Measurements from ENCODE around the gene TRIO.

The TRIO gene

DNA sequence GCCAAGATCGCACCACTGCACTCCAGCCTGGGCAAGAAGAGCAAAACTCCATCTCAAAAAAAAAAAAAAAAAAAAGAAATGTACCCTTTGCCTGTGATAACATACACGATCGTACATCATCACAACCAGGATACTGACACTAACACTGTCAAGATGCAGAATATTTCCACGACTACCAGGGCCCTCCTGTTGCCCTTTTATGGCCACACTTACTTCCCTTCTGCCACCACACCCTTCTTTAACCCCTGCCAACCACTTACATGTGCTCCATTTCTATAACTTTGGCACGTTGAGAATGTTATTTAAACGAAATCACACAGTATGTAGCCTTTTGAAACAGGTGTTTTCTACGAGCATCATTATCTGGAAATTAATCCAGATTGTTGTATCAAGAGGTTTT lies 369.4 kb downstream of the TRIO start:
- no peak overlapping the region for H2AFZ ChIP-seq (ENCODE audit: low read depth, low read length)
- H3K27me3 ChIP-seq (ENCODE audit: insufficient read depth, low read length, poor library complexity) = no peaks in the 10 kb centered on the region
- TF ChIP-seq EZH2 (IDR thresholded peaks at IDR 0.05; ENCODE audit: borderline replicate concordance, low read depth, low read length, severe bottlenecking) = no peak
- TF ChIP-seq, protein P1, sequence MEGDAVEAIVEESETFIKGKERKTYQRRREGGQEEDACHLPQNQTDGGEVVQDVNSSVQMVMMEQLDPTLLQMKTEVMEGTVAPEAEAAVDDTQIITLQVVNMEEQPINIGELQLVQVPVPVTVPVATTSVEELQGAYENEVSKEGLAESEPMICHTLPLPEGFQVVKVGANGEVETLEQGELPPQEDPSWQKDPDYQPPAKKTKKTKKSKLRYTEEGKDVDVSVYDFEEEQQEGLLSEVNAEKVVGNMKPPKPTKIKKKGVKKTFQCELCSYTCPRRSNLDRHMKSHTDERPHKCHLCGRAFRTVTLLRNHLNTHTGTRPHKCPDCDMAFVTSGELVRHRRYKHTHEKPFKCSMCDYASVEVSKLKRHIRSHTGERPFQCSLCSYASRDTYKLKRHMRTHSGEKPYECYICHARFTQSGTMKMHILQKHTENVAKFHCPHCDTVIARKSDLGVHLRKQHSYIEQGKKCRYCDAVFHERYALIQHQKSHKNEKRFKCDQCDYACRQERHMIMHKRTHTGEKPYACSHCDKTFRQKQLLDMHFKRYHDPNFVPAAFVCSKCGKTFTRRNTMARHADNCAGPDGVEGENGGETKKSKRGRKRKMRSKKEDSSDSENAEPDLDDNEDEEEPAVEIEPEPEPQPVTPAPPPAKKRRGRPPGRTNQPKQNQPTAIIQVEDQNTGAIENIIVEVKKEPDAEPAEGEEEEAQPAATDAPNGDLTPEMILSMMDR (IDR thresholded peaks at IDR 0.05; ENCODE audit: borderline replicate concordance, extremely low read depth, low read length, poor library complexity, severe bottlenecking) = no peak
- H3K9ac ChIP-seq (ENCODE audit: low read depth, low read length) = no peak overlapping the region
- H3K4me3 ChIP-seq (ENCODE audit: low read depth in 1 of 2, low read length in 2 of 2) = no peak overlapping the region
- H3K79me2 ChIP-seq (ENCODE audit: insufficient read depth, low read length) = no peaks in the 10 kb centered on the region
- DNase-seq (no peak), ATAC-seq (ENCODE audit: insufficient read depth, low read depth) (no peak)
- no peaks in the 10 kb centered on the region for H4K20me1 ChIP-seq (ENCODE audit: insufficient read depth, low read length)
- no peak overlapping the region for H3K27ac ChIP-seq (ENCODE audit: low read length)
- H3K36me3 ChIP-seq (ENCODE audit: insufficient read depth, low read length) = no peaks in the 10 kb centered on the region
- no peaks in the 10 kb centered on the region for H3K4me1 ChIP-seq (ENCODE audit: insufficient read depth, low read length)
- no peaks in the 10 kb centered on the region for H3K9me3 ChIP-seq (ENCODE audit: insufficient read depth, low read length, severe bottlenecking)
- no peak overlapping the region for H3K4me2 ChIP-seq (ENCODE audit: insufficient read depth, low read length)

GRCh38 chr5:14513266-14513665 lies 370.1 kb downstream of the TRIO start:
- no peaks in the 10 kb centered on the region for H3K4me1 ChIP-seq (ENCODE audit: insufficient read depth, low read length)
- no peak overlapping the region for H3K4me3 ChIP-seq (ENCODE audit: low read depth in 1 of 2, low read length in 2 of 2)
- TF ChIP-seq, protein P1 (IDR thresholded peaks at IDR 0.05; ENCODE audit: borderline replicate concordance, extremely low read depth, low read length, poor library complexity, severe bottlenecking) = no peak
- TF ChIP-seq EZH2 (IDR thresholded peaks at IDR 0.05; ENCODE audit: borderline replicate concordance, low read depth, low read length, severe bottlenecking) = no peak
- DNase-seq = no peak
- no peaks in the 10 kb centered on the region for H3K79me2 ChIP-seq (ENCODE audit: insufficient read depth, low read length)
- no peaks in the 10 kb centered on the region for H3K27me3 ChIP-seq (ENCODE audit: insufficient read depth, low read length, poor library complexity)
- H3K9ac ChIP-seq (ENCODE audit: low read depth, low read length) = no peak overlapping the region
- no peak overlapping the region for H2AFZ ChIP-seq (ENCODE audit: low read depth, low read length)
- H4K20me1 ChIP-seq (ENCODE audit: insufficient read depth, low read length) = no peaks in the 10 kb centered on the region
- H3K27ac ChIP-seq (ENCODE audit: low read length) = no peak overlapping the region
- no peak overlapping the region for H3K4me2 ChIP-seq (ENCODE audit: insufficient read depth, low read length)
- no peaks in the 10 kb centered on the region for H3K9me3 ChIP-seq (ENCODE audit: insufficient read depth, low read length, severe bottlenecking)
- ATAC-seq (ENCODE audit: insufficient read depth, low read depth) = no peak
- H3K36me3 ChIP-seq (ENCODE audit: insufficient read depth, low read length) = no peaks in the 10 kb centered on the region

GRCh38 chr5:14516901-14517300 lies 373.8 kb downstream of the TRIO start:
- H3K9me3 ChIP-seq (ENCODE audit: insufficient read depth, low read length, severe bottlenecking) = no peaks in the 10 kb centered on the region
- no peaks in the 10 kb centered on the region for H4K20me1 ChIP-seq (ENCODE audit: insufficient read depth, low read length)
- DNase-seq (no peak), ATAC-seq (ENCODE audit: insufficient read depth, low read depth) (no peak)
- no peak overlapping the region for H3K4me2 ChIP-seq (ENCODE audit: insufficient read depth, low read length)
- no peaks in the 10 kb centered on the region for H3K36me3 ChIP-seq (ENCODE audit: insufficient read depth, low read length)
- TF ChIP-seq EZH2 (IDR thresholded peaks at IDR 0.05; ENCODE audit: borderline replicate concordance, low read depth, low read length, severe bottlenecking) = no peak
- TF ChIP-seq, protein P1 (IDR thresholded peaks at IDR 0.05; ENCODE audit: borderline replicate concordance, extremely low read depth, low read length, poor library complexity, severe bottlenecking) = no peak
- no peak overlapping the region for H3K4me3 ChIP-seq (ENCODE audit: low read depth in 1 of 2, low read length in 2 of 2)
- H3K9ac ChIP-seq (ENCODE audit: low read depth, low read length) = no peak overlapping the region
- H3K27ac ChIP-seq (ENCODE audit: low read length) = no peak overlapping the region
- H3K27me3 ChIP-seq (ENCODE audit: insufficient read depth, low read length, poor library complexity) = no peaks in the 10 kb centered on the region
- H3K79me2 ChIP-seq (ENCODE audit: insufficient read depth, low read length) = no peaks in the 10 kb centered on the region
- no peak overlapping the region for H2AFZ ChIP-seq (ENCODE audit: low read depth, low read length)
- no peaks in the 10 kb centered on the region for H3K4me1 ChIP-seq (ENCODE audit: insufficient read depth, low read length)

DNA sequence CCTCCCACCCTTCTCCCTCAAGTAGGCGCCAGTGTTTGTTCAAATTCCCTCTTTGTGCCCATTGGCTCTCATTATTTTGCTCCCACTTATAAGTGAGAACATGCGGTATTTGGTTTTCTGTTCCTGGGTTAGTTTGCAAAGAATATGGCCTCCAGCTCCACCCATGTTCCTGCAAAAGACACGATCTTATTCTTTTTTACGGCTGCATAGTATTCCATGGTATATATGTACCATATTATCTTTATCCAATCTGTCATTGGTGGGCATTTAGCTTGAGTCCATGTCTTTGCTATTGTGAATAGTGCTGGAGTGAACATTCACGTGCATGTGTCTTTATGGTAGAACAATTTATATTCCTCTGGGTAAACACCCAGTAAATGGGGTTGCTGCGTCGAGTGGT lies 375.5 kb downstream of the TRIO start:
- H3K27ac ChIP-seq (ENCODE audit: low read length) = no peak overlapping the region
- H3K36me3 ChIP-seq (ENCODE audit: insufficient read depth, low read length) = no peaks in the 10 kb centered on the region
- no peak for DNase-seq
- H3K4me3 ChIP-seq (ENCODE audit: low read depth in 1 of 2, low read length in 2 of 2) = no peak overlapping the region
- H3K79me2 ChIP-seq (ENCODE audit: insufficient read depth, low read length) = no peaks in the 10 kb centered on the region
- H4K20me1 ChIP-seq (ENCODE audit: insufficient read depth, low read length) = no peaks in the 10 kb centered on the region
- ATAC-seq (ENCODE audit: insufficient read depth, low read depth) = no peak
- TF ChIP-seq, protein P1 (IDR thresholded peaks at IDR 0.05; ENCODE audit: borderline replicate concordance, extremely low read depth, low read length, poor library complexity, severe bottlenecking) = no peak
- no peak for TF ChIP-seq EZH2 (IDR thresholded peaks at IDR 0.05; ENCODE audit: borderline replicate concordance, low read depth, low read length, severe bottlenecking)
- H3K4me1 ChIP-seq (ENCODE audit: insufficient read depth, low read length) = no peaks in the 10 kb centered on the region
- no peak overlapping the region for H2AFZ ChIP-seq (ENCODE audit: low read depth, low read length)
- no peak overlapping the region for H3K4me2 ChIP-seq (ENCODE audit: insufficient read depth, low read length)
- no peaks in the 10 kb centered on the region for H3K9me3 ChIP-seq (ENCODE audit: insufficient read depth, low read length, severe bottlenecking)
- H3K9ac ChIP-seq (ENCODE audit: low read depth, low read length) = no peak overlapping the region
- H3K27me3 ChIP-seq (ENCODE audit: insufficient read depth, low read length, poor library complexity) = no peaks in the 10 kb centered on the region
